GM23338 (cell line): ENCODE measurements around the gene TMEM158. TPM values are rescaled to one million over a fixed set of nuclear protein-coding genes. Genes with fewer than 3 reads are reported as not detected.

Source experiments
- ATAC-seq: fragments of 200-7000 bp; cut with Tn5 transposase; 3 replicates; pipeline ENCODE4 v1.9.1; 2020
- DNase-seq: peaks from one replicate; pipeline ENCODE4 v3.0.0-alpha.2; 2015; ENCODE audit warnings: low spot score
- H2AFZ ChIP-seq: fragments of 200-600 bp; sonication (generic); 2 replicates; pipeline ENCODE4 v1.8.0; 2016; ENCODE audit warnings: antibody characterized with exemption, mild to moderate bottlenecking, moderate library complexity
- H3F3A ChIP-seq: fragments of 200-600 bp; sonication (generic); replicated peaks from 2 replicates; pipeline ENCODE4 v1.8.0; 2017; ENCODE audit warnings: antibody characterized with exemption, mixed run types, low read depth
- H3K27ac ChIP-seq: fragments of 200-600 bp; sonication (generic); 2 replicates; pipeline ENCODE4 v1.6.1; 2016; ENCODE audit warnings: low read depth
- H3K27me3 ChIP-seq: fragments of 200-600 bp; sonication (generic); 2 replicates; pipeline ENCODE4 v1.8.0; 2016; ENCODE audit warnings: mild to moderate bottlenecking, mixed run types, moderate library complexity; ENCODE audit not compliant: insufficient read depth
- H3K36me3 ChIP-seq: fragments of 200-600 bp; sonication (generic); 2 replicates; pipeline ENCODE4 v1.8.0; 2016; ENCODE audit warnings: mild to moderate bottlenecking; ENCODE audit not compliant: insufficient read depth
- H3K4me1 ChIP-seq: fragments of 200-600 bp; sonication (generic); 2 replicates; pipeline ENCODE4 v1.8.0; 2016; ENCODE audit warnings: mild to moderate bottlenecking, moderate library complexity; ENCODE audit not compliant: insufficient read depth
- H3K4me2 ChIP-seq: fragments of 200-600 bp; sonication (generic); 2 replicates; pipeline ENCODE4 v1.7.1; 2017; ENCODE audit warnings: mixed run types
- H3K4me3 ChIP-seq: fragments of 200-600 bp; sonication (generic); 2 replicates; pipeline ENCODE4 v1.6.1; 2016; ENCODE audit warnings: mixed run types
- H3K79me2 ChIP-seq: fragments of 200-600 bp; sonication (generic); replicated peaks from 2 replicates; pipeline ENCODE4 v1.8.0; 2017; ENCODE audit warnings: mild to moderate bottlenecking; ENCODE audit not compliant: insufficient read depth
- H3K9me2 ChIP-seq: fragments of 200-600 bp; sonication (generic); 2 replicates; pipeline ENCODE4 v1.8.0; 2017; ENCODE audit not compliant: insufficient read depth
- H4K20me1 ChIP-seq: fragments of 200-600 bp; sonication (generic); replicated peaks from 2 replicates; pipeline ENCODE4 v1.8.0; 2017; ENCODE audit warnings: mild to moderate bottlenecking; ENCODE audit not compliant: insufficient read depth
- H3K27ac Mint-ChIP-seq: 2 replicates; pipeline ENCODE4 v1.8.0; 2020; ENCODE audit warnings: inconsistent platforms, mild to moderate bottlenecking, moderate library complexity, mixed read lengths
- H3K27me3 Mint-ChIP-seq: 3 replicates; pipeline ENCODE4 v1.8.0; 2022; ENCODE audit warnings: low read depth, mild to moderate bottlenecking, moderate library complexity, mixed read lengths, inconsistent platforms; ENCODE audit not compliant: insufficient read depth, poor library complexity
- H3K36me3 Mint-ChIP-seq: 3 replicates; pipeline ENCODE4 v1.8.0; 2021; ENCODE audit warnings: low read depth, mild to moderate bottlenecking, inconsistent platforms, moderate library complexity, mixed read lengths
- H3K4me1 Mint-ChIP-seq: 3 replicates; pipeline ENCODE4 v1.8.0; 2020; ENCODE audit warnings: mild to moderate bottlenecking, inconsistent platforms, mixed read lengths
- H3K4me3 Mint-ChIP-seq: 3 replicates; pipeline ENCODE4 v1.8.0; 2021; ENCODE audit warnings: moderate library complexity, mild to moderate bottlenecking, inconsistent platforms, mixed read lengths
- H3K9me3 Mint-ChIP-seq: 3 replicates; pipeline ENCODE4 v1.8.0; 2020; ENCODE audit warnings: moderate library complexity, mild to moderate bottlenecking, inconsistent platforms, mixed read lengths
- NANOG ChIP-seq: IDR thresholded peaks from 2 replicates; pipeline ENCODE4 v1.6.1; 2016; ENCODE audit warnings: antibody characterized with exemption, borderline replicate concordance
- ZNF114 ChIP-seq: fragments of 250-450 bp; sonication (Bioruptor Pico); IDR thresholded peaks from 2 replicates; pipeline ENCODE4 v1.5.0; 2020; ENCODE audit warnings: mild to moderate bottlenecking, moderate library complexity
- polyA plus RNA-seq: library from polyadenylated mRNA; unstranded; fragments of >200 nt; fragmentation: Nextera tagmentation; extraction: Ambion mirVana; gene quantifications from 2 replicates; pipeline ENCODE4 v1.2.1, GENCODE V29; 2016
- total RNA-seq: library from RNA; depleted of rRNA; stranded (reverse); fragments of >200 nt; shearing (Covaris generic); gene quantifications from 2 replicates; pipeline ENCODE4 v1.2.3, GENCODE V29; 2014
- TF ChIP-seq, protein P1 (sequence below): fragments of 250-450 bp; sonication (Bioruptor Pico); IDR thresholded peaks from 2 replicates; pipeline ENCODE4 v1.5.0; 2020; ENCODE audit warnings: mild to moderate bottlenecking, moderate library complexity
- TF ChIP-seq, protein P2 (sequence below): IDR thresholded peaks from one replicate; pipeline ENCODE4 v1.6.1; 2018; ENCODE audit warnings: antibody characterized with exemption; ENCODE audit not compliant: unreplicated experiment

Gene TMEM158
- total and polyA plus RNA-seq, 2 experiments from 2014 or later, result 9.6 to 16.9 TPM

DNA sequence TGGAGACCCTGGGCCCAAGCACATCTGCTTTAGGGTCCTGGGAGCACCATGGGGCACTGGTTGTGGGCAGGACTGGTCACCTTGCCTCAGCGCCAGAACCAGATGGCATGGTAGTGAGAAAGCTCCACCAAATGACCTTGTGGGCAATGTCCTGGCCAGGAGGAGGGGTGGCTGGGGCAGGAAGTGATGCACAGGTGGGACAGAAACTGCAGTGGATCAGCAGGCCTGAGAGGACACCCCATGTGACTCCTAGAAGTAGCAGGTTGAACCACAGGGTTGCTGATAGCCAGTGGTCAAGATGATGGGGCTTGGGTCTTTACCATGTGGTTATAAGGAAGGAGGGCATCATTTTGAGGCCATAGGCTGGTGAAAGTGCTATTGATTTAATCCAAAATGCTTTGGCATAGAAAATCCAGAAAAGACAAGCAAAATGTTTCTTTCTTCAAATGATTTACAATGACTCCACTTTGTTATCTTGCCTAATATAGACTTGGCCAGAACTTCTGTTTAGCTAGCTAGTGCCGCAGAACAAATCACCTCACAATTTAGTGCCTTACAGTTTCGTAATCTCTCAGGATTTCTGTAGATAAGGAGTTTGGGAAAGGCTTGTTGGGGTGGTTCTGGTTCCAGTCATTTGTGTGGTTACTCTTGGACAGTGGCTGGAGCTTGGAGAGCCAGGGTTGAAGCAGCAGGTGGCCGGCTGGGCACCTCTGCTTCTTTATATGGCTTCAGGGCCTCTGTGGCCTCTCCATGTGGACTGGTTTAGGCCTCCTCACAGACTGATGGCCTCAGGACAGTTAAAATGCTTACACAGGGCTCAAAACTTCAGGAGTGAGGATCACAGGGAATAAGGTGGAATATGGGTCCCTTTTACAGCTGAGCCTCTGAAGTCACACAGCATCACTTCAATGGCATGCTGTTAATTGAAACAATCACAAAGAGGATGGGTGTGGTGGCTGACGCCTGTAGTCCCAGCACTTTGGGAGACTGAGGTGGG lies 27.5 kb downstream of the TMEM158 start:
- Mint-ChIP-seq H3K36me3 (no peaks in the 10 kb centered on the region), H3K27ac (no peak overlapping the region), H3K4me3 (no peak overlapping the region), H3K27me3 (peaks cover 3% of the 10 kb centered on the region), H3K4me1 (peaks cover 4% of the 10 kb centered on the region), H3K9me3 (no peaks in the 10 kb centered on the region)
- Histone ChIP-seq H3F3A (no peaks in the 10 kb centered on the region), H2AFZ (no peak overlapping the region), H3K27me3 (no peaks in the 10 kb centered on the region), H4K20me1 (no peaks in the 10 kb centered on the region), H3K9me2 (no peaks in the 10 kb centered on the region), H3K79me2 (no peaks in the 10 kb centered on the region), H3K4me1 (0 out of 2 replicates have a peak, but pooled peaks cover 4% of the 10 kb centered on the region), H3K36me3 (no peaks in the 10 kb centered on the region), H3K27ac (no peak overlapping the region), H3K4me3 (no peak overlapping the region), H3K4me2 (no peak overlapping the region)
- DNase-seq (no peak), ATAC-seq (no peak)
- TF ChIP-seq, protein P1, sequence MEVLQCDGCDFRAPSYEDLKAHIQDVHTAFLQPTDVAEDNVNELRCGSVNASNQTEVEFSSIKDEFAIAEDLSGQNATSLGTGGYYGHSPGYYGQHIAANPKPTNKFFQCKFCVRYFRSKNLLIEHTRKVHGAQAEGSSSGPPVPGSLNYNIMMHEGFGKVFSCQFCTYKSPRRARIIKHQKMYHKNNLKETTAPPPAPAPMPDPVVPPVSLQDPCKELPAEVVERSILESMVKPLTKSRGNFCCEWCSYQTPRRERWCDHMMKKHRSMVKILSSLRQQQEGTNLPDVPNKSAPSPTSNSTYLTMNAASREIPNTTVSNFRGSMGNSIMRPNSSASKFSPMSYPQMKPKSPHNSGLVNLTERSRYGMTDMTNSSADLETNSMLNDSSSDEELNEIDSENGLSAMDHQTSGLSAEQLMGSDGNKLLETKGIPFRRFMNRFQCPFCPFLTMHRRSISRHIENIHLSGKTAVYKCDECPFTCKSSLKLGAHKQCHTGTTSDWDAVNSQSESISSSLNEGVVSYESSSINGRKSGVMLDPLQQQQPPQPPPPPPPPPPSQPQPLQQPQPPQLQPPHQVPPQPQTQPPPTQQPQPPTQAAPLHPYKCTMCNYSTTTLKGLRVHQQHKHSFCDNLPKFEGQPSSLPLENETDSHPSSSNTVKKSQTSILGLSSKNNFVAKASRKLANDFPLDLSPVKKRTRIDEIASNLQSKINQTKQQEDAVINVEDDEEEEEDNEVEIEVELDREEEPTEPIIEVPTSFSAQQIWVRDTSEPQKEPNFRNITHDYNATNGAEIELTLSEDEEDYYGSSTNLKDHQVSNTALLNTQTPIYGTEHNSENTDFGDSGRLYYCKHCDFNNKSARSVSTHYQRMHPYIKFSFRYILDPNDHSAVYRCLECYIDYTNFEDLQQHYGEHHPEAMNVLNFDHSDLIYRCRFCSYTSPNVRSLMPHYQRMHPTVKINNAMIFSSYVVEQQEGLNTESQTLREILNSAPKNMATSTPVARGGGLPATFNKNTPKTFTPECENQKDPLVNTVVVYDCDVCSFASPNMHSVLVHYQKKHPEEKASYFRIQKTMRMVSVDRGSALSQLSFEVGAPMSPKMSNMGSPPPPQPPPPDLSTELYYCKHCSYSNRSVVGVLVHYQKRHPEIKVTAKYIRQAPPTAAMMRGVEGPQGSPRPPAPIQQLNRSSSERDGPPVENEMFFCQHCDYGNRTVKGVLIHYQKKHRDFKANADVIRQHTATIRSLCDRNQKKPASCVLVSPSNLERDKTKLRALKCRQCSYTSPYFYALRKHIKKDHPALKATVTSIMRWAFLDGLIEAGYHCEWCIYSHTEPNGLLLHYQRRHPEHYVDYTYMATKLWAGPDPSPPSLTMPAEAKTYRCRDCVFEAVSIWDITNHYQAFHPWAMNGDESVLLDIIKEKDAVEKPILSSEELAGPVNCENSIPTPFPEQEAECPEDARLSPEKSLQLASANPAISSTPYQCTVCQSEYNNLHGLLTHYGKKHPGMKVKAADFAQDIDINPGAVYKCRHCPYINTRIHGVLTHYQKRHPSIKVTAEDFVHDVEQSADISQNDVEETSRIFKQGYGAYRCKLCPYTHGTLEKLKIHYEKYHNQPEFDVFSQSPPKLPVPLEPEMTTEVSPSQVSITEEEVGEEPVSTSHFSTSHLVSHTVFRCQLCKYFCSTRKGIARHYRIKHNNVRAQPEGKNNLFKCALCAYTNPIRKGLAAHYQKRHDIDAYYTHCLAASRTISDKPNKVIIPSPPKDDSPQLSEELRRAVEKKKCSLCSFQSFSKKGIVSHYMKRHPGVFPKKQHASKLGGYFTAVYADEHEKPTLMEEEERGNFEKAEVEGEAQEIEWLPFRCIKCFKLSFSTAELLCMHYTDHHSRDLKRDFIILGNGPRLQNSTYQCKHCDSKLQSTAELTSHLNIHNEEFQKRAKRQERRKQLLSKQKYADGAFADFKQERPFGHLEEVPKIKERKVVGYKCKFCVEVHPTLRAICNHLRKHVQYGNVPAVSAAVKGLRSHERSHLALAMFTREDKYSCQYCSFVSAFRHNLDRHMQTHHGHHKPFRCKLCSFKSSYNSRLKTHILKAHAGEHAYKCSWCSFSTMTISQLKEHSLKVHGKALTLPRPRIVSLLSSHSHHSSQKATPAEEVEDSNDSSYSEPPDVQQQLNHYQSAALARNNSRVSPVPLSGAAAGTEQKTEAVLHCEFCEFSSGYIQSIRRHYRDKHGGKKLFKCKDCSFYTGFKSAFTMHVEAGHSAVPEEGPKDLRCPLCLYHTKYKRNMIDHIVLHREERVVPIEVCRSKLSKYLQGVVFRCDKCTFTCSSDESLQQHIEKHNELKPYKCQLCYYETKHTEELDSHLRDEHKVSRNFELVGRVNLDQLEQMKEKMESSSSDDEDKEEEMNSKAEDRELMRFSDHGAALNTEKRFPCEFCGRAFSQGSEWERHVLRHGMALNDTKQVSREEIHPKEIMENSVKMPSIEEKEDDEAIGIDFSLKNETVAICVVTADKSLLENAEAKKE, result no peak
- TF ChIP-seq NANOG (no peak), ZNF114 (no peak)
- TF ChIP-seq, protein P2, sequence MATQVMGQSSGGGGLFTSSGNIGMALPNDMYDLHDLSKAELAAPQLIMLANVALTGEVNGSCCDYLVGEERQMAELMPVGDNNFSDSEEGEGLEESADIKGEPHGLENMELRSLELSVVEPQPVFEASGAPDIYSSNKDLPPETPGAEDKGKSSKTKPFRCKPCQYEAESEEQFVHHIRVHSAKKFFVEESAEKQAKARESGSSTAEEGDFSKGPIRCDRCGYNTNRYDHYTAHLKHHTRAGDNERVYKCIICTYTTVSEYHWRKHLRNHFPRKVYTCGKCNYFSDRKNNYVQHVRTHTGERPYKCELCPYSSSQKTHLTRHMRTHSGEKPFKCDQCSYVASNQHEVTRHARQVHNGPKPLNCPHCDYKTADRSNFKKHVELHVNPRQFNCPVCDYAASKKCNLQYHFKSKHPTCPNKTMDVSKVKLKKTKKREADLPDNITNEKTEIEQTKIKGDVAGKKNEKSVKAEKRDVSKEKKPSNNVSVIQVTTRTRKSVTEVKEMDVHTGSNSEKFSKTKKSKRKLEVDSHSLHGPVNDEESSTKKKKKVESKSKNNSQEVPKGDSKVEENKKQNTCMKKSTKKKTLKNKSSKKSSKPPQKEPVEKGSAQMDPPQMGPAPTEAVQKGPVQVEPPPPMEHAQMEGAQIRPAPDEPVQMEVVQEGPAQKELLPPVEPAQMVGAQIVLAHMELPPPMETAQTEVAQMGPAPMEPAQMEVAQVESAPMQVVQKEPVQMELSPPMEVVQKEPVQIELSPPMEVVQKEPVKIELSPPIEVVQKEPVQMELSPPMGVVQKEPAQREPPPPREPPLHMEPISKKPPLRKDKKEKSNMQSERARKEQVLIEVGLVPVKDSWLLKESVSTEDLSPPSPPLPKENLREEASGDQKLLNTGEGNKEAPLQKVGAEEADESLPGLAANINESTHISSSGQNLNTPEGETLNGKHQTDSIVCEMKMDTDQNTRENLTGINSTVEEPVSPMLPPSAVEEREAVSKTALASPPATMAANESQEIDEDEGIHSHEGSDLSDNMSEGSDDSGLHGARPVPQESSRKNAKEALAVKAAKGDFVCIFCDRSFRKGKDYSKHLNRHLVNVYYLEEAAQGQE, result no peak
